Limb (tissue), 2 donors: Measurements from ENCODE around the gene MAP2K5.
"Not testable (repeated sequence)": the region's sequence is repeated elsewhere in the genome, so short reads cannot be mapped to it uniquely, and the experiment has no call there.

ENCODE experiments used
- DNase-seq, 2 donors: peaks; one replicate each; pipeline ENCODE4 v3.0.0-alpha.2; 2016; ENCODE audit errors: extremely low spot score in 2 of 2

Gene MAP2K5

GRCh38 chr15:67594770-67595169 is 52.3 kb downstream of the MAP2K5 start:
- no peak for DNase-seq

DNA sequence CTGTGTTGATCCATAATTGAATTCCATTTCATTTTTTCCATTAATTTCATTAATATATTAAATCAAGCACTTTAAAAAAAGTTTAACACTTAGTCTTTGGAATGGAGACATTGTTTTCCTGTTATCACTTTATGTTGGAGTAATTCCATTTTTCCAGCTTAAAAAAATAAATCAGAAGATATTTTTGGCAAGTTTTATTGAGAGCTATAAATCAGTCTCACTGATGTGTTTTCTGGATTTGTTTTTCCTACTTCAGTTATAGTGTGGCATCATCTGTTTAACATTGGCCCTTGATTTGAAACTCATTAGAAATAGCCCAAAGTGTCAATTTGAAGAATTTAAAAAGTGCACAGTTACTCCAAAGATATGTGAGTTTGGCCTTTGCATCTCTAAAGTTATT is 53.1 kb downstream of the MAP2K5 start:
- no peak for DNase-seq

GRCh38 chr15:67601073-67601472 is 58.6 kb downstream of the MAP2K5 start:
- no peak for DNase-seq

GRCh38 chr15:67603063-67603462 is 60.6 kb downstream of the MAP2K5 start:
- no peak for DNase-seq

GRCh38 chr15:67605871-67606270 is 63.4 kb downstream of the MAP2K5 start:
- no peak for DNase-seq

- DNase-seq, result no peak
Measured at GRCh38 chr15:67606742-67607141, 64.2 kb downstream of the MAP2K5 start.

DNA sequence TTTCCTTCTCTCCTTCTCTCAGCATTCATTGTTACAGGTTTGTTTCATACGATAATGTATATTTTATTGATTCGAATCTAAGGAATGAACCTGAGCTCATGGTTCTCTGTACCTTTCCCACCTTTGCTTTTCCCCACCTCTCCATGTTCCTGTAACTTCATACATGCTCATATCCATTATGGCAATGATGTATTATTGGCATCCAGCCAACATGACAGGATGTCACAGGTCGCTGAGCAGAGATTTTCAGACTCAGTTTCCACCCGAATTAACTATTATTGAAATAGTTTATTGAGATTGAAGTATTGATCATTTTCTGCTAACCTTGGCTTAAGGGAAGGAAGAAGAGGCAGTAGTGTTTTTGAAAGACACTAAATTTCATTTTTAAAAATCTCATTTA is 64.8 kb downstream of the MAP2K5 start:
- DNase-seq, result no peak

- DNase-seq, result no peak
Measured at GRCh38 chr15:67607959-67608637, 65.6 kb downstream of the MAP2K5 start.

GRCh38 chr15:67608638-67608959 is 66.1 kb downstream of the MAP2K5 start:
- no peak for DNase-seq

DNA sequence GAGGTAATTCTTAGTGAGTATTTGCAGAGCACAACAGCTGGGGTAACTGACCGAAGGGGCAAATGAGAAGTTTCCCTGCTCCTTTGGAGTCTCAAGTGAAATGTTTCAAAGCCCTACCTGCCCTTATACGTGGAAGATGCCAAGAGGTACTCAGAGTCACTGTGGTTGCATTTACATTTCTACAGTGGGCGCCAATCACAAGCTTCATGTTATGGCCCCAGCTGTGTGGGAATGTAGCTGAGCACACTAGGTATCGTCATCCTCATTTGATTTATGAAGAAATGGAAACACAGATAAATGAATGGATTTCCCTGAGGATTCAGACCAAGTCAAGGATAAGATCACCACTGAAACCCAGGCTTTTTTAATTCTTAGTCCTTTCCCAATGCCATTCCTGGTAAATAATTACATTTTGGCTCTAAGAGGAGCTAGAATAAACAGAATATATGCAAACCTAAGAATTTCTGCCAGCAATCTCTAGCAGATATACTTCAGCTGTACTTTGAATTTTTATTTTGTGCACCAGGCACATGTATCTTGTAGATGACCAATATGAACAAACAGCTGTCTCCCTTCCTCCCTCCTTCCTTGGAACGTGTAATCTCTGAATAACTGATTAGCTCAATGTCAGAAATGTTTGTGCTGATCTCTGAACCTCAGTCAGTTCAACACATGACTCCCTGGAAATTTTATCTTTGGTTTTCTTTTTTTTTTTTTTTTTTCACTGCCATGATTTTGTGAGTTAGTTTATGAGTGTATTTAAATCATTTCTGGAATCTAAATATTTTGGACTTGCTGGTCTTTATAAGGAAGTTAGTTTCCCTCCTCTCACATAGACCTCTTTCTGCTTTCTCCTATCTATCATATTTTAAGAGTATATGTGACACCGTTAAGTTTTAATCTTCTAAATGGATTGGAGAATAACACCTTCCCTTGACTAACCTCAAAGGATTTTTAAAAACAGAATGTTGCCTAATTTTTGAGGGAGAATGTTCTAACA is 69.2 kb downstream of the MAP2K5 start:
- no peak for DNase-seq

DNA sequence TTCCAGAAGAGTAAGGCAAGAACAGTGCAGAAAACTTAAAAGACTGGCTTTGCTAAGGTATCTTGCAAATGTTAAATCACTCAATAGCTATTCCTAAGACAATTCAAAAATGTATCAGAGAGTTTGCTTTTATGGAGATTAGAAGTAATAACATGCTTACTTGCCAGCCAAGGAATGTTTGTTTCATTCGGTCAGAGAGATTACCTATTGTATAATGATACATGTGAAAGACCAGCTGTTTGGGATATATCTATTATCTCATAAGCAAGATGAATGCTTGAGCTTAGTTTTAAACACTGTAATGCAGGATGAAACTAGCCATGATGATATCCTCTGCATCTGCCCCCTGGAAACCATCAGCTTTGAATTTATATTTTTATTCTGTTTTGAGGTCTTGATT is 70.7 kb downstream of the MAP2K5 start:
- DNase-seq, result no peak

GRCh38 chr15:67613708-67614107 is 71.2 kb downstream of the MAP2K5 start:
- DNase-seq, result no peak

DNA sequence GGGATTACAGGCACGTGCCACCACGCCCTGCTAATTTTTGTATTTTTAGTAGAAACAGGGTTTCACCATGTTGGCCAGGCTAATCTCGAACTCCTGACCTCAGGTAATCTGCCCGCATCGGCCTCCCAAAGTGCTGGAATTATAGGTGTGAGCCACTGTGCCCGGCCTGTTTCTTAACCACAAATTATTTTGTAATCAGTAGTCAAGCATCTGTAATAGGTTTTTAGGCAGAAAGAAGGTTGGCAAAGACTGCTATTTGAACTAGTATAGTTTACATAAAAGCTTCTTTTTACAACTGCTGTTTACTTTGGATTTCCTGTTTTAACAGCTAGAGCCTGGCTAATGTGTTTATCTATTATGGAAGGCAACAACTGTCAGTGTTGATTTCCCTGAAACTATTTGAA is 72.6 kb downstream of the MAP2K5 start:
- DNase-seq, result not testable (repeated sequence)

GRCh38 chr15:67618297-67618696 is 75.8 kb downstream of the MAP2K5 start:
- no peak for DNase-seq

GRCh38 chr15:67622110-67622509 is 79.6 kb downstream of the MAP2K5 start:
- DNase-seq, result no peak

- DNase-seq, result no peak
Measured at GRCh38 chr15:67632261-67632660, 89.8 kb downstream of the MAP2K5 start.

- DNase-seq, result not testable (repeated sequence)
Measured at GRCh38 chr15:67635950-67636349, 93.4 kb downstream of the MAP2K5 start.

GRCh38 chr15:67639591-67639990 is 97.1 kb downstream of the MAP2K5 start:
- DNase-seq, result no peak

DNA sequence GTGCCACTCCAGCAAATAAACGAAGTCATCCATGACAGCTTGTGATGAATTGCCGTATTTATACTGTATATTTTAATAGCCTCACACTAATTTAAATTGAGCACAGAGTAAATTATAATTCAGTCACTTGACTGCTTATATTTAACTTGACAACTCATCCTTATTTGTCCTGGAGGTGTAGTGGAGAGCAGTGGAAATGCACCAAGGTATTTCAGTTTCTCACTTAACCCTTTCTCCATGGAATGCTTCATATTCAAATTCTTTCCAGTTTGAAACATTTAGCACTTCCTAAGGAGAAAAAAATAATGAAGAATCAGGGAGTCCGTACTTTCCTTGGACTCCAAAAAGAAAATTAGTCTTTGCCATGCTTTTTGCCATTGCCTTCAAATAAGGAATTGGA is 99.0 kb downstream of the MAP2K5 start:
- no peak for DNase-seq

- DNase-seq, result no peak
Measured at GRCh38 chr15:67646847-67647246, 104.3 kb downstream of the MAP2K5 start.

DNA sequence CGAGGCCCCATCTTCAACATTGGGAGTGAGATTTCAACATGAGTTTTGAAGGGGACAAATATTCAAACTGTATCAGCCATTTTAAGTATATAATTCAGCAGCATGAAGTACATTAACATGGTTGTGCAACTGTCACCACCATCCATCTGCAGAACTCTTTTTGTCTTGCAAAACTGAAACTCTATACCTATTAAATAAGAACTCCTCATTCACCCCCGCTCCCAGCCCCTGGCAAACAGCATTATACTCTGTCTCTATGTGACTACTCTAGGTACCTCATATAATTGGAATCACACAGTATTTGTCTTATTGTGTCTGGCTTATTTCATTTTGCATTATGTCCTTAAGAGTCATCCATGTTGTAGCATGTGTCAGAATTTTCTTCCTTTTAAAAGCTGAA is 110.1 kb downstream of the MAP2K5 start:
- DNase-seq, result no peak

GRCh38 chr15:67660446-67660845 is 117.9 kb downstream of the MAP2K5 start:
- DNase-seq, result no peak
